Measurements from ENCODE around the gene TMEM233.
"Not testable (repeated sequence)": the region's sequence is repeated elsewhere in the genome, so short reads cannot be mapped to it uniquely, and the experiment has no call there.

Gene TMEM233

GRCh38 chr12:119613319-119613936 lies 19.9 kb downstream of the TMEM233 start:
- DNase-seq = no peak

- no peak for DNase-seq
Measured at GRCh38 chr12:119614705-119615104, 21.1 kb downstream of the TMEM233 start.

- no peak for DNase-seq
Measured at GRCh38 chr12:119615518-119616475, 22.2 kb downstream of the TMEM233 start.

- not testable (repeated sequence) for DNase-seq
Measured at GRCh38 chr12:119618328-119618896, 24.8 kb downstream of the TMEM233 start.

- no peak for DNase-seq
Measured at GRCh38 chr12:119620490-119620889, 26.9 kb downstream of the TMEM233 start.

- no peak for DNase-seq
Measured at GRCh38 chr12:119621878-119622277, 28.3 kb downstream of the TMEM233 start.

GRCh38 chr12:119624966-119625365 lies 31.4 kb downstream of the TMEM233 start:
- no peak for DNase-seq

GRCh38 chr12:119627019-119627643 lies 33.6 kb downstream of the TMEM233 start:
- DNase-seq = no peak

GRCh38 chr12:119627686-119628085 lies 34.1 kb downstream of the TMEM233 start:
- no peak for DNase-seq

GRCh38 chr12:119630223-119630780 lies 36.7 kb downstream of the TMEM233 start:
- DNase-seq = no peak

- DNase-seq = no peak
Measured at GRCh38 chr12:119630962-119631550, 37.5 kb downstream of the TMEM233 start.

- no peak for DNase-seq
Measured at GRCh38 chr12:119631930-119632678, 38.5 kb downstream of the TMEM233 start.

GRCh38 chr12:119634743-119635142 lies 41.2 kb downstream of the TMEM233 start:
- no peak for DNase-seq

GRCh38 chr12:119642986-119643385 lies 49.4 kb downstream of the TMEM233 start:
- no peak for DNase-seq

- no peak for DNase-seq
Measured at GRCh38 chr12:119644930-119645329, 51.4 kb downstream of the TMEM233 start.

- DNase-seq = no peak
Measured at GRCh38 chr12:119645535-119646059, 52.0 kb downstream of the TMEM233 start.

GRCh38 chr12:119649202-119649808 lies 55.7 kb downstream of the TMEM233 start:
- peak; percentile 32 for DNase-seq

GRCh38 chr12:119652665-119653064 lies 59.1 kb downstream of the TMEM233 start:
- DNase-seq = no peak

GRCh38 chr12:119657001-119657400 lies 63.4 kb downstream of the TMEM233 start:
- DNase-seq = not testable (repeated sequence)

GRCh38 chr12:119658166-119658565 lies 64.6 kb downstream of the TMEM233 start:
- not testable (repeated sequence) for DNase-seq

GRCh38 chr12:119659289-119659897 lies 65.8 kb downstream of the TMEM233 start:
- DNase-seq = peak; percentile 67

Measured in CD4-positive, alpha-beta T cell treated with Interleukin-12 subunit alpha and Interleukin-12 subunit beta, for 1 hour (primary cell).